Astrocyte of the spinal cord (primary cell): ENCODE results near the gene ANKRD12.

Experiments
- DNase-seq: peaks from one replicate; pipeline ENCODE4 v3.0.0; 2011; ENCODE audit warnings: low read depth, low spot score
- H3K4me3 ChIP-seq: 2 replicates; pipeline ENCODE4 v1.5.1; 2011; ENCODE audit warnings: low read depth, mild to moderate bottlenecking, low read length, moderate library complexity
- CTCF ChIP-seq: IDR thresholded peaks from 2 replicates; pipeline ENCODE4 v1.5.1; 2012; ENCODE audit warnings: low read depth, mild to moderate bottlenecking, low read length, inconsistent platforms
- in situ Hi-C: cut with HindIII; loops from 2 replicates; pipeline ENCODE4 v1.10.0; 2017; ENCODE audit warnings: low sequenced_read_pairs

ANKRD12 gene

GRCh38 chr18:9120796-9121195 is 15.8 kb upstream of the ANKRD12 start:
- H3K4me3 ChIP-seq = no peak overlapping the region
- no peak for DNase-seq
- no peak for TF ChIP-seq CTCF
- in situ Hi-C loops = no loop called here

GRCh38 chr18:9123520-9123919 is 13.1 kb upstream of the ANKRD12 start:
- in situ Hi-C loops = no loop called here
- no peak for DNase-seq
- no peak for TF ChIP-seq CTCF
- no peak overlapping the region for H3K4me3 ChIP-seq

- no peak for TF ChIP-seq CTCF
- no peak for DNase-seq
- no peak overlapping the region for H3K4me3 ChIP-seq
- in situ Hi-C loops = no loop called here
These were observed 11.8 kb upstream of the ANKRD12 start for GRCh38 chr18:9124824-9125223.

- no peak overlapping the region for H3K4me3 ChIP-seq
- DNase-seq = no peak
- in situ Hi-C loops = no loop called here
- TF ChIP-seq CTCF = no peak
These were observed 10.2 kb upstream of the ANKRD12 start for GRCh38 chr18:9126337-9126736.

GRCh38 chr18:9130195-9130594 is 6.4 kb upstream of the ANKRD12 start:
- no peak for TF ChIP-seq CTCF
- no peak for DNase-seq
- in situ Hi-C loops = no loop called here
- H3K4me3 ChIP-seq = no peak overlapping the region

GRCh38 chr18:9130806-9131205 is 5.8 kb upstream of the ANKRD12 start:
- DNase-seq = no peak
- in situ Hi-C loops = no loop called here
- TF ChIP-seq CTCF = no peak
- no peak overlapping the region for H3K4me3 ChIP-seq

GRCh38 chr18:9132628-9133027 is 4.0 kb upstream of the ANKRD12 start:
- no peak overlapping the region for H3K4me3 ChIP-seq
- in situ Hi-C loops = no loop called here
- no peak for TF ChIP-seq CTCF
- DNase-seq = no peak
